NCI-H774 (cell line): ENCODE results near the gene FLYWCH2.
"Not testable (repeated sequence)": the region's sequence is repeated elsewhere in the genome, so short reads cannot be mapped to it uniquely, and the experiment has no call there.

Source experiments
- DNase-seq: peaks from one replicate; lab custom pipeline; 2025; lab: John Stamatoyannopoulos, UW

Gene FLYWCH2

DNA sequence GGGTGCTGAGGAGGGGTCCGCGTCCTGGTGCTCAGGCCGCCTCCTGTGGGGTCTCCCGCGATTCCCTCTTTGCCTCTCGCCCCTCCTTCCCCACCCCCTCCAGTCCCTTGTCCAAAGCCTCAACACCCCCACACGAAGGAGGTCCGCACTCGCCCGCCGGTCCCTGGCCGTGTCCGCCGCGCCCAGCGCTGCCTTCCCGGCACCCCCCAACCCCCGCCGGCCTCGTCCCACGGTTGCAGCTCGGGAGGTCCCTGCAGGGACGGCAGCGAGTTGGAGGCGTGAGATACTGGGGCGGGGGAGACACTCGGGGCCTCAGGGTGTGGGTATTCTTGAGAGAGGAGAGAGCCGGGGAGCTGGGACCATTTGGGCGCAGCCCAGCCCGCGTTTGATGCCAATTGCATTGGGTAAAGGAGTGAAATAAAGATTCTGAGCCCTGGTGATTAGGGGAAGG lies 468 bp downstream of the FLYWCH2 start:
- no peak for DNase-seq

DNA sequence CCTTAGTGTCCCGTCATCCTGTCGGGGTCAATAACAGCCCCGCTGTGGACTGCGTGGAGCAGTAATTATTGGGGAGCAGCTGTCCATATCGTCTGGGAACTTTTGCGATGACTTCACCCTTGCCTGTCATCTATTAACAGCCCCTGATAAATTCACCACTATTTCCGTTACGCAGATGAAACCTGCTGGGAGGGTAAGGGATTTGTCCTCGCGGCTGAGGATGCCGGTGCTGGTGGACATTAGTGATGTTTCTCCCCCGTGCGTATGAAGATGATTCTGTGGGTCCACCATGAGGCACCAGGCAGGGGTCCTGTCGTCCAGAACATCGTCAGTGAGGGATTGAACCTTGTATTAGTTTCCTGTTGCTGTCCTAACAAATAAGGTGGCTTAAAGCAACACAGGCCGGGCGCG lies 1.0 kb downstream of the FLYWCH2 start:
- no peak for DNase-seq

DNA sequence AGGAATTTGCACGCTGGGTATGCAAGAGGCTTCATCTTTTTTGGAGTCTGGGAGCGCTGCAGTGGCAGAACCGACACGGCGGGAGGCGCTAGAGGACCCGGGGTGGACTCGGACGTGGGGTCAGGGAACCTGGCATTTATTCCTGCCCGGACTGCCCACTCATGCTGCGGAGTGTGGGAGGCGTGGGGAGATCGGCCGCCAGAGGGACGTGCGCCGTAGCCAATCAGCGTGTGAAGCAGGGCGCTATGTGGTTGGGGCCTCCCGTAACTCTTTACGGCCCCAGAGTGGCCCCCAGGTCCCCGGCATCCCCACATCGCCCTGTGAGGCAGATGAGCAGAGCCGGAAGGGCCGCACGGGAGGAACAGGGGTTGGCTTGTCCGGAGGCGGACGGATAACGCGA lies 11.2 kb downstream of the FLYWCH2 start:
- no peak for DNase-seq

DNA sequence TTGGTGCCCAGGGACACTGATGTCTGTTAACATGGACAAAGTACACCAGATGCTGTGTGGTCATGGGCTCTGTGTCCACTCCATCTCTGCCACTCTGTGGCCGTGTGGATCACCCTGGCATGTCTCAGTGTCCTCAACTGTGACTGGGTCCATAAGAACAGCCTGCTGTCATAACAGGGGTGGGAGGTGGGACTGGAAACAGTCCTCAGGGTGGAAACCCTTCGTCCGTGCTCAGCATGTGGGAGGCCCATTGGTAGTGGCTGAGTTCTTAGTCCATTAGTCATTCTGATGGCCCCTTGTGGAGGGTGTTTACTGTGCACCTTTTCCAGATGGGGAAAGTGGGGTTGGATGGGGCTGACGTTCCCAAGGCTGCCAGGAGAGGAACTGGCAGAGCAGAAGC lies 12.8 kb downstream of the FLYWCH2 start:
- no peak for DNase-seq

DNA sequence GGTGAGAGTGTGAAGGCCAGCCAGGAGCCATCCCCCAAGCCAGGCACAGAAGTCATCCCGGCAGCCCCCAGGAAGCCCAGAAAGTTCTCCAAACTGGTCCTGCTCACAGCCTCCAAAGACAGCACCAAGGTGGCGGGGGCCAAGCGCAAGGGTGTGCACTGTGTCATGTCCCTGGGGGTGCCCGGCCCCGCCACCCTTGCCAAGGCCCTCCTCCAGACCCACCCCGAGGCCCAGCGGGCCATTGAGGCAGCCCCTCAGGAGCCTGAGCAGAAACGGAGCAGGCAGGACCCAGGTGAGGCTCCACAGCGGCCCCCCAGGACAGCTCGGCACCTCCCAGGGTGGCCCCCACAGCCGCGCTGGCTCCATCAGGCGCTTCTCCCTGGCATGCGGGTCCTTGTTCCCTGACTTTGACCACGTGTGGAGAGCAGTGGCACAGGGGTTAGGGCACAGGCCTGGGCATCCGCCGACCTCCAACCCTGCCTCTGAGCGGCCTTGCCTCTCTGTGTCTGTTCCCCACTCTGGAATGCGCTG lies 13.5 kb downstream of the FLYWCH2 start:
- DNase-seq = no peak

DNA sequence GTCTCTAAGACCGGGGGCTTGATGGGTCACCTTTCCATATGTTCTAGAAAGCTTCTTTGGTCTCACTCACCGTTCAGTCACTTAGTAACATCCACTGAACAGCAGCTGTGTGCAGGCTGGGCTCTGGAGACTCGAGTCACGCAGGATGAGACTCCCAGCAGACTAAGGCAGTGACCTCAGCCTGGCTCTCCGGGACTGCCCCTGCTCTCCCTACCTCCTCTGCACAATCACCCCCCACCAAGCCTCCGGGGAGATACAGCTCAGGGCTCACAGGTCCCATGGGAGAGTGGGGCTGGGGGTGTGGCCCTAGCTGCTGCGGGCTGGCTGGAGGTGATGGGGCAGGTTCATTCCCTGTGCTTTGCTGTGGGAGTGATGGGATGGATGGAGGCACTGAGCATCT lies 14.1 kb downstream of the FLYWCH2 start:
- no peak for DNase-seq

DNA sequence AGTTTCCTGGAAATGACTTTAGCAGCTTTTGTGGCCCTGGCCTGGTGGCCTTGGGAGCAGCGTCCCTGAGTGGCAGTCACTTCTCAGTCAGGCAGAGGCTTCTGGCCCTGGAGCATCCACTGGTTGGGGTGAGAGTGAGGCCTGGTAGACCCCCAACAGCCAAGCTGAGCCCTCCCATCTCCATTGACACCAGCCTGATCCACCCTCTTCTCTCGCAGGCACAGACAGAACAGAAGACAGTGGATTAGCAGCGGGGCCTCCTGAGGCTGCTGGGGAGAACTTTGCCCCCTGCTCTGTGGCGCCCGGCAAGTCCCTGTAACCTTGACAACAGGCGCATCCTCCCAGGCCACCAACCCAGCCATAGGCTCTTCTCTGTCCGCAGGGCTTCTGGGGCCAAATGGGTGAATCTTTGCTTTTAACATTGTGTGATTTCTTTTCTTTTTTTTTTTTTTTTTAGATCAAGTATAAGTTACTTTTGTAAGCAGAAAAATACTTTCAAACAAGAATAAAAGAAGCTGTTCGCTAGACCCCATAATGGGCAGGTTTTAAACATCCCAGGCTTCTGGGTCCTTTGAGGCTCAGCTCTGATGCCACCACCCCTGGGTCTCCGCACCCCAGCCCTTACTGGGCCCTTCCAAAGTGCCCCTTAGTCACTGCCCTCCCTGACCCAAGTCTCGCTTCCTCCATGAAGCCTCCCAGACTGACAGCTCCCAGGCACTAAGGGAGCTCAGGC lies 16.0 kb downstream of the FLYWCH2 start:
- DNase-seq = no peak

DNA sequence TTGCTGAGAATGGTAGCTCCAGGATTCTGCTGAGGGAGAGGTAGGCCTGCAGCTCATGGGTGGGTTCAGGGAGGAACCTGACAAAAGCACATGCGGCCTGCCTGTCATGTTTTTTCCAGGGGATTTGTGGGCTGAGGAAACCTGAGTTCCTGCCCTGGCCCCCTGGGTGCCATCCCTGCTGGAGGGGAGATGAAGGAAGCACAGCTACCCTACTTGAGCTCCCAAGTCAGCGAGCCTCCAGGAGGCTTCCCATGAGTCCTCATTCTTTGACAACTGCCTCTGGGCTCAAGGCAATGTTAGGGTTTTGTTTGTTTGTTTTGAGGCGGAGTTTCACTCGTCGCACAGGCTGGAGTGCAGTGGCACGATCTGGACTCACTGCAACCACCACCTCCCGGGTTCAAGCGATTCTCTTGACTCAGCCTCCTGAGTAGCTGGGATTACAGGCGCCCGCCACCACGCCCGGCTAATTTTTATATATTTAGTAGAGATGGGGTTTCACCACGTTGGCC lies 16.6 kb downstream of the FLYWCH2 start:
- DNase-seq = no peak

DNA sequence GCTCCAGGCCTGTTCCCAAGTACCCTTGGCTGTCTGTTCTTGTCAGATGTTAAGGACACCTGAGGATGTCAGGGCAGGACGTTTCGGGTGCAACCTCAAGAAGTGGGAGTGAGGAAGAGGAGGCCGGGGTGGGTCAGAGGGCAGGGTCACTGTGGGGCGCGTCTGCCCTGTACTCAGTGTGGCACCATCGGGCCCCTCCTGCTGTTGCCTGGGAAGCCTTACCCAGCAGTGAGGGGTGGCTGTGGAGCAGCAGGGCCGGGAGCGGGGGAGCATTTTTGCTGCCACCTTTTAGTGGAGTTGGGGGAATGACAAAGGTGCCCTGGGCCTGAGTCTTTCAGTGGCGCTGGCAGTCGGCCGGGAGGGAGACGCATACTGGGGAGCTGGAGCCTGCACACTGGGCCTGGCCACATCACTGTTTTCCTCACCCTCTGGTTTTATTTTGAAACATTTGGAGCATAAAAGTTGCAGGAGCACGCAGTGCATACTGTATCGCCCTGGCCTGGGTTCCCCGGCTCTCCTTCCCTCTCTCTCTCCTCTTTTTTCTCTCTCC lies 17.6 kb downstream of the FLYWCH2 start:
- no peak for DNase-seq

DNA sequence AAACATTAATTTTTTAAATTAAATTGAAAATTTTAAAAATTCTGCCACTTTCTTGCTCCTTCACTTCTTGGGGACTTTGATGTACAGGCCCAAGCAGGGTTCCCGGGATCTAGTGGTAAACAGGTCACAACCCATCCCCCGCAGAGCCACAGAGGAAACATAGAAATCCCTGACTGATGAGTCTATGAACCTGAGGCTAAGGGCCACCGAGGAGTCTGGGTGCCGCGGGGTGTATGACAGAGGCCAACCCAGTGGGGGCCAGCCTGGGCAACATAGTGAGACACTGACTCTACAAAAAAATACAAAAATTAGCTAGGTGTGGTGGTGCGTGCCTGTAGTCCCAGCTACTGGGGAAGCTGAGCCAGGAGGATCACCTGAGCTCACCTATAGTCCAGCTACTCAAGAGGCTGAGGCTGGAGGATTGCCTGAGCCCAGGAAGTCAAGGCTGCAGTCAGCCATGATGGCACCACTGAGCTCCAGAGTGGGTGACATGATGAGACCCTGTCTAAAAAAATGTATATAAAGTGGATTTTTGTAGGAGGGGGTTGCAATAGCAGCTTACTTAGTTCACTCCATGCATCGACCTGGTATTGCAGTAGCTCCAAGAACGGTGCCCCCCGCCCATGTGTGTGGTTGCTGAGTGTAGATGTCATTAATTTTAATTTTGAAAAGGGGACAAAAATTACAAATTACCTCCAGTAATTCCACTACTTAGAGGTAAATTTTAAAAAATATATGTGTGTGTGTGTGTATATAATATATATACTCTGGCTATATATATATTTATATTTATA lies 19.5 kb downstream of the FLYWCH2 start:
- DNase-seq = no peak

DNA sequence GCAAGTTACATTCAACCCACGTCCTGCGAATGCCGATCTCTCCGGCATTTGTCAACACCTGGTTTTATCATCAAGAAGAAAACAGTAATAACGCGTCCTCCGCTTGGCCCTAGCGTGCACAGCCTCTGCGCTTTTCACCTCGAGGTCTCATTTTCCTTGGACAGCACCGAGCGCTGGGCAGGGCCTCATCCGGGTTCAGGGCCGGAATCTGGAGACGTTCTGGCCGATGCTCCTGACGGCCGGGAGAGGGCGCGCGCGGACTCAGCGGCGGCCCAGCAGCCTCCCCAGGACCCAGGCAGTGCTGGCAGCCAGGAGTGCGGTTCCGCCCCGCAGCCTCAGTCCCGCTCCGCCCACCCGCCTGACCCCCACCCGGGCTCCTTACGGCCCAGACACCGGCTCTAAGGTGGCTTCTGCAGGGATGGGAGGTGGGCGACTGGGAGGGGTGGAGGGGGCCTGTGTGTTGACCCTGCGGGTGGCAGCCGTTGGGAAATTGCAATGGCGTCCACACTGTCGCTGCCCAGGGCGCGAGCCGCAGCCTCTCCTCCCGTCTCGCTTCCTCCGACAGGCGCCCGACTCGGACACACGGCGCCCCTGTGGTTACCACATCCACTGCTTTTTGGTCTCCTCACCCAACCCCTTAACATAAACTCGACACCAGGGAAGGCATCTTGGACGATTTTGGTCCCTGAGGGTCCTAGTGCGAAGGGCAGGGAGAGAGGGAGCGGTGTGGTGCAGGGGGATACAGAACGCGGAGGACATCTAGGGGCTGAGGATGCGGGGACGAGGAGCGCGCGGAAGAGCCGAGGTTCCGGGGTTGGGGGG lies 21.3 kb downstream of the FLYWCH2 start:
- DNase-seq = peak; percentile 65

DNA sequence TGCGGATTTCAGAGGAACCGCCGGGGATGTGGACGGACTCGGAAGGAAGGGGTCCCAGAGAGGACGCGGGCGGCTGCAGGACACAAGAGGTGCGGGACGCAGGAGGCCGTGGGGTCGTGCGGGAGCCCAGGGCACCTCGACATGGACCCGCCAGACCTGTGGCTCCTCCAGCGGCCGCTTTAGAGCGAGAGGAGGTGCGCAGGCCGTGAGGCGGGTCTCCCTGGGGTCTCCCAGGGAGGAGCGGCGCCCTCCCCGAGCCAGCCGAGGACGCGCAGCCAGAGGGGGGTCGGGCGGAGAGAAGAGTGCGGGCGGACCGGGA lies 21.9 kb downstream of the FLYWCH2 start:
- DNase-seq = no peak

DNA sequence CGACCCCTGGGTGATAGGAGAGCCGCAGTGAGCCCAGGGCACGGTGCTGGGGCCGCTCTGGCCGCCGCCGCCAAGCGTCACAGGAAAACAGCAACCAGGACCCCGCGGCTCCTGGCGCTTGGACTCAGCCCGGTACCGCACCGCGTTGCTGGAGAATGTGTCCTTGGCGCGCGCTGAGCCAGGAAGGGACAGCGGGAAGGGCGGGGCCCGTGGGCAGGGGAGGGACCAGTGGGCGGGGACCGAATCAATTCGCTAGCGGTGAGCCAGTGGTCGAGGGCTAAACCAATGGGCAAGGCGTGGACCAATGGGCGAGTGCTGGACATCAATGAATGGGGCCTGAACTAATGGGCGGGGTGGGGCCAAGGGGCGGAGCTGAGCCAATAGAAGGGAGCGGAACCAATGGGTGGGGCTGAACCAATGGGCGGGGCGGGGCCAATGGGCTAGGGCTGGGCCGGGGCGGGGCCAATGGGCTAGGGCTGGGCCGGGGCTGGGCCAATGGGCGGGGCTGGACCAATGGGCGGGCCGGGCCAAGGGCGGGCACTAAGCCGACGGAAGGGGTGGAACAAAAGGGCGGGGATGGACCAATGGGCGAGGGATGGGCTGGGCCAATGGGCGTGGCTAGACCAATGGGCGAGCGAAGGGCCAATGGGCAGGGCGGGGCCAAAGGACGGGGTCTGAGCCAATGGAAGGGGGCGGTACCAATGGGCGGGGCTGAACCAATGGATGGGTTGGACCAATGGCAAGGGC lies 22.4 kb downstream of the FLYWCH2 start:
- peak; percentile 91 for DNase-seq

DNA sequence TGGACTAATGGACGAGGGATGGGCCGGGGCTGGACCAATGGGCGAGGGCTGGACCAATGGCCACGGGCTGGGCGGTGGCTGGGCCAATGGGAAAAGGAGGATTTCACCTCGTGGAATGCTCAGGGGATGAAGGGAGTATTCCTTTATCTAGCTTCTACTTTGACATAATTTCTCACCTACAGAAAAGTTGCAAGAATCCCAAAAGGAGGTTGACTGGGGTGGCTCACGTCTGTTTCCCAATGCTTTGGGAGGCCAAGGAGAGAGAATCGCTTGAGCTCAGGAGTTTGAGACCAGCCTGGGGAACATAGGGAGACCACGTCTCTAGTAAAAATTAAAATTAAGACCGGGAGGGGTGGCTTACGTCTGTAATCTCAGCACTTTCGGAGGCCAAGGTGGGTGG lies 23.0 kb downstream of the FLYWCH2 start:
- DNase-seq = no peak

DNA sequence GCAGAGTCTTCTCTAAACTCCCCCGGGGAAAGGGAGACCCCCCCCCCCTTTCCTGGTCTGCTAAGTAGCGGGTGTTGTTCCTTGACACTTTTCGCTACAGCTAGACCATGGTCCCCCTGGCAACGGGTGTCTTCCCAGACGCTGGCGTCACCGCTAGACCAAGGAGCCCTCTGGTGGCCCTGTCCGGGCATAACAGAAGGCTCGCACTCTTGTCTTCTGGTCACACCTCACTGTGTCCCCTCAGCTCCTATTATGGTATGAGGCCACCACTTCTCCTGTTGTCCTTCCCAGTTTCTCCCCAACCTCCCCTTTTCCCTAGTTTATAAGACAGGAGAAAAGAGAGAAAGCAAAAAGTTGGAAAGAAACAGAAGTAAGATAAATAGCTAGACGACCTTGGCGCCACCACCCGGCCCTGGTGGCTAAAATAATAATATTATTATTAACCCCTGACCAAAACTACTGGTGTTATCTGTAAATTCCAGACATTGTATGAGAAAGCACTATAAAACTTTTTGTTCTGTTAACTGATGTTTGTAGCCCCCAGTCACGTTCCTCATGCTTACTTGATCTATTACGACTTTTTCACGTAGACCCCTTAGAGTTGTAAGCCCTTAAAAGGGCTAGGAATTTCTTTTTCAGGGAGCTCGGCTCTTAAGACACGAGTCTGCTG lies 24.2 kb downstream of the FLYWCH2 start:
- DNase-seq = not testable (repeated sequence)

DNA sequence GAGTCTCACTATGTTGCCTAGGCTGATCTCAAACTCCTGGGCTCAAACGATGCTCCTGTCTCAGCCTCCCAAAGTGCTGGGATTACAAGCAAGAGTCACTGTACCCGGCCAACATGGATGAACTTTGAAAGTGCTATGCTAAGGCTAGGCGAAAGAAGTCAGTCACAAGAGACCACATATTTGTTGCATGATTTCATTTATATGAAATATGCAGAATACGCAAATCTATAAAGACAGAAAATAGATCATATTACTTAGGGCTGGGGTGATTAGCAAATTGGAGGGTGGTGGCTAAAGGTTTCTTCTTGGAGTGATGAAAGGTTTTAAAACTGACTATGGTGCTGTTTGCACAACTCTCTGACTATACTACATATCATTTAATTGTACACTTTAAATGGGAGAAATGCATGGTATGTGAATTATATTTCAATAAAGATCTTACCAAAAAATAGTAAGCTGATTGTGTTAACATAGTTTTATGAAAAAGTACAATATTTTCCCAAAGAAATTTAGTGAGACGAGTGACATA lies 27.5 kb downstream of the FLYWCH2 start:
- no peak for DNase-seq

DNA sequence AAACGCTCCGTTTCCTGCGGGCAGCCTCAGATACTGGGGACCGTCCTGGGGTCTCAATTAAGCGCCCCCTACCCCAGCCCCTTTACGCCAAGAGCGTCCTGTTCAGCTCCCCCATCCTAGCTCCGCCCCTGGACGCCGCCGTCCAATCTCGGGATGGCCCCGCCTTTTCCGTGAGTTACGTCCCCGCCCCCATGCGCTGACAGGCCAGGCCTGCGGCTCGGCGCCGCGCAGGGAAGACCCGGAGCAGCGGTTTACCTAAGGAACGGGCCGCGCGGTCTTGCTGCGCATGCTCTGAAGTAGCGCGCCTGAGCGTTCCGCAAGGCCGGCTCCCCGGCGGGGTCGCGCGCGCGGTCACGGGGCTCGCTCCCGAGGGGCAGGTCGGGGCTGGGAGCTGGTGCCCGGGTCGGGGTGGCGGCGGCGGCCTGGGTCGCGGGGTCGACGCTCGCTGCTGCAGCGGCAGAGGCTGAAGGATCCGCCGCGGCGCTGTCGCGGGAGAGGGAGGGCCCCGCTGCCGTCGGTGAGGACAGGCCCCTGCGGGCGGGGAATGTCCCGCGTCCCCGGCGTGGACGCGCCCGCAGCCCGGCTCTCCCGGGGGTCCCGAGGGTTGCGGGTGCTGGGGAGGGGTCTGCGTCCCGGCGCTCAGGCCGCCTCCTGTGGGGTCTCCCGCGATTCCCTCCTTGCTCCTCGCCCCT lies 28.8 kb downstream of the FLYWCH2 start, which contains the start of gene FLYWCH1:
Gene FLYWCH1 (plus strand): TSS at position 294 of the 692 bp plus-strand sequence. CDS start 17,755 bp downstream, outside the sequence.
- DNase-seq = peak; percentile 93

DNA sequence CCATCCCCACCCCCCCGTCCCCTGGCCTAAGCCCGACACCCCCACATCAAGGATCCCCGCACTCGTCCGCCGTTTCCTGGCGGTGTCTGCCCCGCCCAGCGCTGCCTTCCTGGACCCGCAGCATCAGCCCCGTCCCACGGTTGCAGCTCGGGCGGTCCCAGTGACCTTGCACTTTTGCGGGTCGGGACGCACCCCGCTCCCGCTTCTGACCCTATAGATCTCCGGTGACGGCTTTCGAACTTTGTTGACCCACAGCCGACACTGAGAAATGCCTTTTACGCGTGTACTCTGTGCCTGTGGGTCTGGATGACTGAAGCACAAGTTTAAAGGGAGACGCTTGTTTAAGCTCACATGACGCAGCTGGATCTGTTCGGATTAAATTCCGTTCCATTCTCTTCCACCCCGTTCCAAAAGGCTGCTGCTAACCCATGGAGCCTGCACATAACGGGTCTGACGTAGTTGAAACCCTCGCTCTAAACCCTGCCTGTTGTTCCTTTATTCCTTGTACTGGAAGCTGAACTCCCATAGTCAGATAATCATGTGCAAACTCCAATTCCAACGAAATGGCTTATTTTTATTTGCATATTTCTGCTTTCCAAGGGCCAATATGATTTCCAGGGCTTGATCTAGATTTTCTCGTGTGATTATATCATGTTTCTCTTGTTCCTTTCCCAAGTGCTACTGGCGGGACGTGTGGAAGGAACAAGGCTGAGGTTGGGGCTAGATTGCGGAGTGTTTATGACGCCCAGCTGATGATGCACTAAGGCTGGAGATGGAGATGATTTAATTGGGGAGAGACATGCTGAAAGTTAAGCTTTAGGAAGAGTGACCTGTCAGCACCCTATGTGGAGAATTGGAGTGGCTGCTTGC lies 29.6 kb downstream of the FLYWCH2 start:
- no peak for DNase-seq

DNA sequence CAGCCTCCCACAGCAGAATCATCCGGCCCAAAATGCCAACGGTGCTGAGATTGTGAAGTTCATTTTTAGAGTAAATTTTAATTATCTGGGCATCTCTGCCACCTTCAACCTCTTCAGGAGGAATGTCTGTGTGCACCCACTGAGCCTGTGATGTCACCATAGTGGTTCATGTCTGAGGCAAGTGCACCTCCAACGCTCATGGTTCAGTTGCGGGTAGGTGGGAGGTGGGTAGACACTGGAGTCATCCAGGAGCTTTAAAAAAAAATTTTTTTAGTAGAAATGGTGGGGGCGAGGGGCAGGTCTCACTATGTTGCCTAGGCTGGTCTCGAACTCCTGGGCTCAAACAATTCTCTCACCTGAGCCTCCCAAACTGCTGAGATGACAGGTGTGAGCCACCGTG lies 30.6 kb downstream of the FLYWCH2 start:
- no peak for DNase-seq
